Measurements from ENCODE around the gene VTI1A.

- TF ChIP-seq EP300 (IDR thresholded peaks at IDR 0.05) = no peak
- no peak for TF ChIP-seq POLR2A (IDR thresholded peaks at IDR 0.05; ENCODE audit: low read length)
- TF ChIP-seq CTCF (IDR thresholded peaks at IDR 0.05) = no peak
- TF ChIP-seq RAD21 (conservative IDR thresholded peaks at IDR 0.05 in 1 of 2, IDR thresholded peaks at IDR 0.05 in 1 of 2) = no peak
- no peak for TF ChIP-seq CHD4 (IDR thresholded peaks at IDR 0.05; ENCODE audit: borderline replicate concordance)
- TF ChIP-seq EHMT2 (IDR thresholded peaks at IDR 0.05; ENCODE audit: low read depth) = no peak
- TF ChIP-seq POLR2AphosphoS2 (conservative IDR thresholded peaks at IDR 0.05; ENCODE audit: low read length) = no peak
- TF ChIP-seq BHLHE40 (IDR thresholded peaks at IDR 0.05; ENCODE audit: low read depth, low read length) = no peak
- TF ChIP-seq CHD2 (IDR thresholded peaks at IDR 0.05; ENCODE audit: low read length, partially characterized antibody) = no peak
- TF ChIP-seq MAX (IDR thresholded peaks at IDR 0.05) = no peak
- TF ChIP-seq FOSL2 (IDR thresholded peaks at IDR 0.05) = no peak
- TF ChIP-seq FOSL2 (CRISPR knock-in tag; IDR thresholded peaks at IDR 0.05) = no peak
Observed at GRCh38 chr10:112654794-112655193, 207.8 kb downstream of the VTI1A start.

Measured in A549 (cell line).